H1 (cell line): ENCODE results near the gene FANCD2. TPM values are rescaled to one million over a fixed set of nuclear protein-coding genes. Genes with fewer than 3 reads are reported as not detected.

ENCODE experiments used
- CTCF ChIA-PET: fragments of 300-600 bp; sonication (Branson Sonifier 250); formaldehyde crosslinking; loops from one replicate; lab custom pipeline; 2021; ENCODE audit not compliant: partially characterized antibody; lab: Charles Lee
- POLR2A ChIA-PET: fragments of 300-600 bp; sonication (Branson Sonifier 250); formaldehyde crosslinking; loops from one replicate; lab custom pipeline; 2021; ENCODE audit warnings: inconsistent platforms; ENCODE audit not compliant: partially characterized antibody; lab: Charles Lee
- DNase-seq, 2 experiments: peaks; one replicate each; pipeline versions ENCODE4 v3.0.0 to v3.0.0-alpha.2; 2010 to 2022; ENCODE audit warnings: low spot score in 2 of 2, low read depth in 1 of 2, mixed read lengths in 1 of 2
- FAIRE-seq: peaks from 2 replicates; lab custom pipeline; 2011; peaks lifted over from hg19 to GRCh38; lab: Jason Lieb, UNC
- H2AFZ ChIP-seq: 2 replicates; pipeline ENCODE4 v1.8.1; 2012; ENCODE audit warnings: low read length, inconsistent platforms
- H2AK5ac ChIP-seq: 2 replicates; pipeline ENCODE4 v1.6.1; 2013; ENCODE audit warnings: low read depth, low read length
- H2BK120ac ChIP-seq: replicated peaks from 2 replicates; pipeline ENCODE3; 2013; ENCODE audit warnings: low read depth, low read length, inconsistent platforms
- H2BK12ac ChIP-seq: 2 replicates; pipeline ENCODE4 v1.6.1; 2013; ENCODE audit warnings: low read depth, low read length
- H2BK15ac ChIP-seq: 2 replicates; pipeline ENCODE4 v1.6.1; 2013; ENCODE audit warnings: low read length
- H2BK20ac ChIP-seq: 2 replicates; pipeline ENCODE4 v1.6.1; 2013; ENCODE audit warnings: low read length
- H2BK5ac ChIP-seq: 2 replicates; pipeline ENCODE4 v1.6.1; 2013; ENCODE audit warnings: low read depth, low read length
- H3K14ac ChIP-seq: 2 replicates; pipeline ENCODE4 v1.6.1; 2013; ENCODE audit warnings: inconsistent platforms; ENCODE audit not compliant: insufficient read length
- H3K18ac ChIP-seq: 2 replicates; pipeline ENCODE4 v1.6.1; 2013; ENCODE audit warnings: low read length; ENCODE audit errors: extremely low read depth
- H3K23ac ChIP-seq: 2 replicates; pipeline ENCODE4 v1.6.1; 2013; ENCODE audit warnings: inconsistent platforms; ENCODE audit not compliant: insufficient read length
- H3K23me2 ChIP-seq: 2 replicates; pipeline ENCODE4 v1.6.1; 2013; ENCODE audit warnings: low read depth, low read length
- H3K27ac ChIP-seq: 2 replicates; pipeline ENCODE4 v1.6.1; 2011; ENCODE audit warnings: low read depth, low read length, inconsistent platforms
- H3K27me3 ChIP-seq, 4 experiments: replicated peaks in 1 of 4; 1 replicate in 1 of 4; 2 replicates in 3 of 4; pipeline versions ENCODE4 v1.6.1 to v1.8.1; 2011 to 2013; ENCODE audit warnings: low read length in 3 of 4, mild to moderate bottlenecking in 3 of 4, inconsistent platforms in 2 of 4, mixed read lengths in 2 of 4, moderate library complexity in 1 of 4; ENCODE audit not compliant: control insufficient read depth in 3 of 4, insufficient read depth in 3 of 4; ENCODE audit errors: extremely low read depth in 1 of 4
- H3K36me3 ChIP-seq, 4 experiments: 2 replicates each; pipeline versions ENCODE4 v1.6.1 to v1.8.1; 2011 to 2013; ENCODE audit warnings: mild to moderate bottlenecking in 4 of 4, low read length in 3 of 4, moderate library complexity in 2 of 4, control low read depth in 1 of 4, inconsistent platforms in 1 of 4; ENCODE audit not compliant: insufficient read depth in 4 of 4, control insufficient read depth in 2 of 4
- H3K4ac ChIP-seq: replicated peaks from 2 replicates; pipeline ENCODE3; 2013; ENCODE audit warnings: low read length, low read depth, mixed read lengths, inconsistent platforms; ENCODE audit not compliant: insufficient read length
- H3K4me1 ChIP-seq, 4 experiments: replicated peaks in 1 of 4; 1 replicate in 1 of 4; 2 replicates in 3 of 4; pipeline versions ENCODE4 v1.6.1 to v1.8.1; 2011 to 2013; ENCODE audit warnings: low read length in 3 of 4, inconsistent platforms in 2 of 4, mixed read lengths in 1 of 4; ENCODE audit not compliant: insufficient read depth in 4 of 4, control insufficient read depth in 3 of 4
- H3K4me2 ChIP-seq, 2 experiments: 2 replicates each; pipeline versions ENCODE4 v1.6.1 to v1.8.1; 2011 to 2013; ENCODE audit warnings: low read depth in 2 of 2, low read length in 2 of 2, control low read depth in 1 of 2, inconsistent platforms in 1 of 2, mild to moderate bottlenecking in 1 of 2; ENCODE audit not compliant: insufficient read depth in 1 of 2
- H3K4me3 ChIP-seq, 4 experiments: fragments of 200-600, 300-600 bp in 1 of 4; sonication (generic), shearing (Covaris generic), sonication (Bioruptor Twin) in 1 of 4; 2 replicates each; pipeline versions ENCODE4 v1.5.1 to v1.8.1; 2011 to 2016; ENCODE audit warnings: low read length in 4 of 4, low read depth in 3 of 4, control low read depth in 2 of 4, inconsistent platforms in 2 of 4, mild to moderate bottlenecking in 2 of 4, mixed read lengths in 1 of 4, moderate library complexity in 1 of 4; ENCODE audit not compliant: insufficient read depth in 2 of 4; ENCODE audit errors: extremely low read depth in 1 of 4
- H3K56ac ChIP-seq: replicated peaks from 2 replicates; pipeline ENCODE3; 2013; ENCODE audit warnings: low read depth, mild to moderate bottlenecking, mixed read lengths, low read length, inconsistent platforms; ENCODE audit not compliant: insufficient read length
- H3K79me1 ChIP-seq: 2 replicates; pipeline ENCODE4 v1.6.1; 2013; ENCODE audit warnings: low read depth, low read length, control low read depth
- H3K79me2 ChIP-seq, 2 experiments: 2 replicates each; pipeline versions ENCODE4 v1.6.1 to v1.8.1; 2012 to 2013; ENCODE audit warnings: low read length in 2 of 2, mild to moderate bottlenecking in 2 of 2, inconsistent platforms in 1 of 2; ENCODE audit not compliant: insufficient read depth in 2 of 2, control insufficient read depth in 1 of 2
- H3K9ac ChIP-seq, 4 experiments: replicated peaks in 1 of 4; 1 replicate in 1 of 4; 2 replicates in 3 of 4; pipeline versions ENCODE4 v1.6.1 to v1.8.1; 2011 to 2013; ENCODE audit warnings: low read depth in 3 of 4, low read length in 3 of 4, control low read depth in 2 of 4, mild to moderate bottlenecking in 2 of 4, moderate library complexity in 2 of 4, inconsistent platforms in 1 of 4; ENCODE audit errors: extremely low read depth in 1 of 4
- H3K9me3 ChIP-seq, 2 experiments: 2 replicates each; pipeline versions ENCODE4 v1.6.1 to v1.8.1; 2012 to 2013; ENCODE audit warnings: mild to moderate bottlenecking in 2 of 2, moderate library complexity in 2 of 2, control low read depth in 1 of 2, inconsistent platforms in 1 of 2, low read depth in 1 of 2, low read length in 1 of 2, mixed read lengths in 1 of 2; ENCODE audit not compliant: insufficient read depth in 2 of 2
- H4K20me1 ChIP-seq, 2 experiments: replicated peaks in 1 of 2; 2 replicates each; pipeline versions ENCODE3 to v1.8.1; 2011 to 2013; ENCODE audit warnings: inconsistent platforms in 2 of 2, low read length in 2 of 2, mild to moderate bottlenecking in 1 of 2; ENCODE audit not compliant: insufficient read depth in 2 of 2, control insufficient read depth in 1 of 2
- H4K5ac ChIP-seq: 2 replicates; pipeline ENCODE4 v1.6.1; 2013; ENCODE audit warnings: low read length, low read depth, mixed read lengths, inconsistent platforms; ENCODE audit not compliant: insufficient read length
- H4K8ac ChIP-seq: 2 replicates; pipeline ENCODE4 v1.8.0; 2013; ENCODE audit warnings: mild to moderate bottlenecking, moderate library complexity, low read length, inconsistent platforms; ENCODE audit not compliant: insufficient read depth; ENCODE audit errors: extremely low read depth
- H4K91ac ChIP-seq: replicated peaks from 2 replicates; pipeline ENCODE3; 2013; ENCODE audit warnings: low read length, mixed read lengths, inconsistent platforms; ENCODE audit not compliant: insufficient read length
- ASH2L ChIP-seq: fragments of 200-600, 300-600 bp; sonication (generic); IDR thresholded peaks from one replicate; pipeline ENCODE4 v1.7.1; 2017; ENCODE audit warnings: low read length
- EGR1 ChIP-seq: IDR thresholded peaks from 2 replicates; pipeline ENCODE4 v1.6.1; 2011; ENCODE audit warnings: low read depth, low read length, borderline replicate concordance
- EP300 ChIP-seq, 2 experiments: IDR thresholded peaks; 1 replicate in 1 of 2; 2 replicates in 1 of 2; pipeline ENCODE4 v1.6.1; 2011 to 2012; ENCODE audit warnings: low read depth in 2 of 2, low read length in 2 of 2, mild to moderate bottlenecking in 2 of 2, borderline replicate concordance in 1 of 2, inconsistent platforms in 1 of 2, moderate library complexity in 1 of 2
- GABPA ChIP-seq: IDR thresholded peaks from 2 replicates; pipeline ENCODE4 v1.6.1; 2011; ENCODE audit warnings: mild to moderate bottlenecking, low read length, moderate library complexity, borderline replicate concordance; ENCODE audit not compliant: insufficient read depth
- NANOG ChIP-seq: IDR thresholded peaks from 2 replicates; pipeline ENCODE4 v1.6.1; 2011; ENCODE audit warnings: low read length, low read depth, mild to moderate bottlenecking, inconsistent platforms; ENCODE audit not compliant: insufficient read depth, poor library complexity, severe bottlenecking
- NRF1 ChIP-seq: IDR thresholded peaks from 2 replicates; pipeline ENCODE4 v1.6.1; 2011; ENCODE audit warnings: mild to moderate bottlenecking, low read depth, low read length, improper control_type of control experiment
- PHF8 ChIP-seq: fragments of 200-600 bp; sonication (generic); conservative IDR thresholded peaks from 2 replicates; pipeline ENCODE4 v1.7.1; 2012; ENCODE audit warnings: low read depth, mild to moderate bottlenecking, inconsistent platforms, low read length, moderate library complexity
- POLR2A ChIP-seq, 2 experiments: IDR thresholded peaks; 1 replicate in 1 of 2; 2 replicates in 1 of 2; pipeline ENCODE4 v1.6.1; 2011; ENCODE audit warnings: low read depth in 2 of 2, low read length in 2 of 2, mild to moderate bottlenecking in 2 of 2; ENCODE audit errors: control extremely low read depth in 1 of 2
- POU5F1 ChIP-seq: IDR thresholded peaks from 2 replicates; pipeline ENCODE4 v1.6.1; 2011; ENCODE audit warnings: low read depth, mild to moderate bottlenecking, low read length, moderate library complexity
- SP1 ChIP-seq: IDR thresholded peaks from 2 replicates; pipeline ENCODE4 v1.6.1; 2011; ENCODE audit warnings: low read depth, low read length
- SP2 ChIP-seq: IDR thresholded peaks from 2 replicates; pipeline ENCODE4 v1.6.1; 2012; ENCODE audit warnings: mild to moderate bottlenecking, low read length, inconsistent platforms
- SRF ChIP-seq: IDR thresholded peaks from 2 replicates; pipeline ENCODE4 v1.6.1; 2011; ENCODE audit warnings: mild to moderate bottlenecking, low read depth, low read length, moderate library complexity
- TCF12 ChIP-seq: IDR thresholded peaks from 2 replicates; pipeline ENCODE4 v1.6.1; 2011; ENCODE audit warnings: low read depth, mild to moderate bottlenecking, low read length
- WGBS, 2 experiments: shearing (Covaris generic) in 1 of 2; methylation state at CpG; one replicate each; pipeline versions ENCODE4 v1.1.6 to v1.1.7; 2013 to 2015; ENCODE audit warnings: low lambda C conversion rate in 2 of 2, mixed read lengths in 2 of 2, inconsistent platforms in 1 of 2, low coverage in 1 of 2, missing lambda C conversion rate in 1 of 2; ENCODE audit not compliant: insufficient replicate concordance in 2 of 2, insufficient coverage in 1 of 2, insufficient read length in 1 of 2; ENCODE audit errors: extremely low coverage in 1 of 2, missing lambda C conversion rate in 1 of 2; 5-methylcytosine and 5-hydroxymethylcytosine counted together
- polyA plus RNA-seq, 7 experiments: library from polyadenylated mRNA; depleted of rRNA in 3 of 7; stranded (reverse) in 5 of 7; unstranded in 2 of 7; fragments of >200 nt in 5 of 7; fragments of 200-250 nt in 2 of 7; gene quantifications; 1 replicate in 5 of 7; 2 replicates in 1 of 7; 4 replicates in 1 of 7; pipeline versions ENCODE4 v1.2.1 to v1.2.3, GENCODE V29; 2011 to 2013; ENCODE audit warnings: missing spikeins in 2 of 7, mixed read lengths in 2 of 7
- total RNA-seq: library from RNA; stranded (reverse); fragmentation: NEBNext Ultra II Directional; extraction: Animal tissue kit (Norgen Biotek cat#: 25700); gene quantifications from 2 replicates; pipeline ENCODE4 v1.2.1, GENCODE V29; 2021

The FANCD2 gene
- total and polyA plus RNA-seq, 2 of the 8 experiments (the other 6 are each of a cell fraction or from before 2014, with no cell fraction given) = 33.1 to 77.8 TPM

GRCh38 chr3:10010878-10011465 lies 15.3 kb upstream of the FANCD2 start:
- H3K4me2 ChIP-seq = peak overlapping the region; percentile 90 to 97
- H4K8ac ChIP-seq = peak overlapping the region; percentile 91; the same call in 1 of the 2 replicates
- H3K14ac ChIP-seq = no peak overlapping the region
- no peak overlapping the region for H4K5ac ChIP-seq
- 3% methylated on average over 34 of the region's 51 CpGs; no CpG with 5 or more reads in 1 of the 2 experiments for whole genome bisulfite sequencing, 2 experiments
- H3K4ac ChIP-seq = no peak overlapping the region
- no peaks in the 10 kb centered on the region for H3K79me2 ChIP-seq
- no peaks in the 10 kb centered on the region for H3K36me3 ChIP-seq
- peak overlapping the region; percentile 48; the same call in 1 of the 2 replicates for H3K18ac ChIP-seq
- no peaks in the 10 kb centered on the region for H3K9me3 ChIP-seq
- H2BK15ac ChIP-seq = no peak overlapping the region
- H2BK12ac ChIP-seq = no peak overlapping the region
- FAIRE-seq = no peak
- no peak overlapping the region for H2BK20ac ChIP-seq
- H3K27me3 ChIP-seq = no peaks in the 10 kb centered on the region
- no peak overlapping the region; the same call in 1 of the 2 replicates for H2AFZ ChIP-seq
- peak overlapping the region; percentile 46 to 83 (median 56) for H3K4me3 ChIP-seq
- no peak overlapping the region for H2BK5ac ChIP-seq
- H4K20me1 ChIP-seq = peaks cover 17 to 19% of the 10 kb centered on the region in 2 experiments
- H2BK120ac ChIP-seq = no peak overlapping the region
- POLR2A ChIA-PET = interaction anchor here (0.6 to 1.6 kb wide), 6 partner anchors 11 to 218 kb away, joined by 3 to 5 read pairs (median 4); partner anchors contain the start of genes ARPC4, FANCD2 and TADA3
- H4K91ac ChIP-seq = no peak overlapping the region
- H3K9ac ChIP-seq = peak overlapping the region in 2 of 4 experiments; percentile 34 to 40; a peak in 3 of 7 replicates
- H3K56ac ChIP-seq = no peak overlapping the region
- H3K4me1 ChIP-seq = peaks cover 0 to 5% (median 3%) of the 10 kb centered on the region in 4 experiments; a peak in 4 of 7 replicates
- H3K23ac ChIP-seq = no peak overlapping the region
- H3K23me2 ChIP-seq = peaks cover 9% of the 10 kb centered on the region
- H2AK5ac ChIP-seq = no peak overlapping the region
- CTCF ChIA-PET = interaction anchor here (0.5 kb wide), 1 partner anchor 27 kb away, joined by 3 read pairs; no protein-coding TSS in a partner anchor
- no peaks in the 10 kb centered on the region; the same call in 1 of the 2 replicates for H3K79me1 ChIP-seq
- H3K27ac ChIP-seq = no peak overlapping the region
- DNase-seq = peak; percentile 65 to 98
- TF ChIP-seq TCF12 (no peak), ASH2L (no peak), EP300 (IDR thresholded peaks at IDR 0.05; ENCODE audit: borderline replicate concordance in 1 of 2, low read depth in 2 of 2, low read length in 2 of 2) (0 out of 3 replicates have a peak, but pooled peaks of 1 of the 2 experiments have one; percentile 20), SP1 (peak; percentile 36; the same call in 1 of the 2 replicates), PHF8 (no peak), EGR1 (no peak), SRF (no peak), POU5F1 (no peak), POLR2A (IDR thresholded peaks at IDR 0.05; ENCODE audit: control extremely low read depth in 1 of 2, low read depth in 2 of 2, low read length in 2 of 2) (0 out of 3 replicates have a peak, but pooled peaks of 1 of the 2 experiments have one; percentile 23), GABPA (no peak), NRF1 (no peak), SP2 (no peak), NANOG (peak; percentile 3)
